ENCODE measurements around the gene LVRN. TPM values are rescaled to one million over a fixed set of nuclear protein-coding genes. Genes with fewer than 3 reads are reported as not detected.
A peak's percentile ranks its signal among the peaks of the same experiment; 100 is the strongest.
"Not testable (repeated sequence)": the region's sequence is repeated elsewhere in the genome, so short reads cannot be mapped to it uniquely, and the experiment has no call there.

Gene LVRN
- total and polyA plus RNA-seq, 2 of the 13 experiments (the other 11 are each of a cell fraction or from before 2014, with no cell fraction given) = 0.09 to 0.20 TPM

- H3K4me2 ChIP-seq (ENCODE audit: low read depth, low read length); BruUV-seq (replicated peaks); ATAC-seq; H3K27me3 ChIP-seq (ENCODE audit: control insufficient read depth in 1 of 2, insufficient read depth in 2 of 2, low read length in 2 of 2); H3K9me3 ChIP-seq (ENCODE audit: low read length); H2AFZ ChIP-seq (ENCODE audit: low read length); H3K9ac ChIP-seq (ENCODE audit: insufficient read depth, low read depth, low read length); H3K4me1 ChIP-seq (ENCODE audit: insufficient read depth, low read length); H3K4me3 ChIP-seq (replicated peaks in 1 of 3; ENCODE audit: insufficient read depth in 1 of 3, low read depth in 2 of 3, low read length in 3 of 3); H4K20me1 ChIP-seq (ENCODE audit: insufficient read depth, low read length); in situ Hi-C loops (cut with HindIII; ENCODE audit: extremely low pct_ligation_motif_present, low pct_unique_long_range_greater_than_20kb); H3K79me2 ChIP-seq (ENCODE audit: insufficient read depth, low read length); CTCF ChIA-PET (ENCODE audit: low intra/inter-chr PET ratio, low total read pairs); H3K36me3 ChIP-seq (replicated peaks in 1 of 2; ENCODE audit: control insufficient read depth in 1 of 2, insufficient read depth in 2 of 2, low read length in 2 of 2); POLR2A ChIA-PET; DNase-seq (ENCODE audit: low spot score); intact Hi-C loops (cut with micrococcal nuclease; ENCODE audit: unreplicated experiment); H3K27ac ChIP-seq (ENCODE audit: extremely low read length, insufficient read depth, low read length): not testable (repeated sequence)
- WGBS (ENCODE audit: low lambda C conversion rate) = 82% methylated on average over 5 of the region's 5 CpGs
- FAIRE-seq = peak; percentile 44
- peak; percentile 80 for TF ChIP-seq CEBPB (IDR thresholded peaks at IDR 0.05; ENCODE audit: borderline replicate concordance, low read depth, low read length)
Measured at GRCh38 chr5:115913623-115914400, 48.5 kb upstream of the LVRN start.

- H3K36me3 ChIP-seq (replicated peaks in 1 of 2; ENCODE audit: control insufficient read depth in 1 of 2, insufficient read depth in 2 of 2, low read length in 2 of 2) = no peaks in the 10 kb centered on the region
- no peaks in the 10 kb centered on the region for H3K79me2 ChIP-seq (ENCODE audit: insufficient read depth, low read length)
- H4K20me1 ChIP-seq (ENCODE audit: insufficient read depth, low read length) = no peaks in the 10 kb centered on the region; the same call in 1 of the 2 replicates
- H3K9me3 ChIP-seq (ENCODE audit: low read length) = no peaks in the 10 kb centered on the region
- ChIA-PET POLR2A (no interaction called here), CTCF (ENCODE audit: low intra/inter-chr PET ratio, low total read pairs) (no interaction called here)
- no peak for ATAC-seq
- H3K4me2 ChIP-seq (ENCODE audit: low read depth, low read length) = no peak overlapping the region
- H3K4me1 ChIP-seq (ENCODE audit: insufficient read depth, low read length) = no peaks in the 10 kb centered on the region
- no peak overlapping the region for H3K9ac ChIP-seq (ENCODE audit: insufficient read depth, low read depth, low read length)
- no TSS peak for BruUV-seq (replicated peaks)
- intact Hi-C loops (cut with micrococcal nuclease; ENCODE audit: unreplicated experiment) = no loop called here
- H3K4me3 ChIP-seq (replicated peaks in 1 of 3; ENCODE audit: insufficient read depth in 1 of 3, low read depth in 2 of 3, low read length in 3 of 3) = no peak overlapping the region
- DNase-seq (ENCODE audit: low spot score) = no peak
- whole genome bisulfite sequencing (ENCODE audit: low lambda C conversion rate) = 85% methylated on average over 3 of the region's 3 CpGs
- in situ Hi-C loops (cut with HindIII; ENCODE audit: extremely low pct_ligation_motif_present, low pct_unique_long_range_greater_than_20kb) = no loop called here
- no peaks in the 10 kb centered on the region for H3K27me3 ChIP-seq (ENCODE audit: control insufficient read depth in 1 of 2, insufficient read depth in 2 of 2, low read length in 2 of 2)
- H3K27ac ChIP-seq (ENCODE audit: extremely low read length, insufficient read depth, low read length) = no peak overlapping the region
- H2AFZ ChIP-seq (ENCODE audit: low read length) = no peak overlapping the region
- no peak for TF ChIP-seq SOX5 (CRISPR knock-in tag; IDR thresholded peaks at IDR 0.05; ENCODE audit: borderline replicate concordance)
- no peak for TF ChIP-seq ZNF703 (CRISPR knock-in tag; IDR thresholded peaks at IDR 0.05; ENCODE audit: borderline replicate concordance)
- TF ChIP-seq ZBTB20 (CRISPR knock-in tag; IDR thresholded peaks at IDR 0.05; ENCODE audit: borderline replicate concordance, low read depth) = no peak
- no peak for TF ChIP-seq HMGXB4 (CRISPR knock-in tag; IDR thresholded peaks at IDR 0.05; ENCODE audit: borderline replicate concordance in 1 of 2, low read depth in 1 of 2)
- TF ChIP-seq HOXD1 (CRISPR knock-in tag; IDR thresholded peaks at IDR 0.05) = no peak
- no peak for TF ChIP-seq KLF11 (CRISPR knock-in tag; IDR thresholded peaks at IDR 0.05)
- no peak for TF ChIP-seq CHD2 (IDR thresholded peaks at IDR 0.05; ENCODE audit: low read depth, low read length)
- no peak for TF ChIP-seq IKZF4 (CRISPR knock-in tag; IDR thresholded peaks at IDR 0.05; ENCODE audit: borderline replicate concordance, low read depth, not compliant biosample characterization)
- no peak for FAIRE-seq
Measured at GRCh38 chr5:115920171-115920725, 42.0 kb upstream of the LVRN start.
